IMR-90 (cell line): ENCODE measurements around the gene SAMHD1. TPM values are rescaled to one million over a fixed set of nuclear protein-coding genes. Genes with fewer than 3 reads are reported as not detected.

Experiments used
- ATAC-seq: fragments of 200-7000 bp; cut with Tn5 transposase; 2 replicates; pipeline ENCODE4 v1.9.1; 2020; ENCODE audit warnings: low read depth, mild to moderate bottlenecking, moderate library complexity
- BruUV-seq: library from RNA; stranded (reverse); fragments of 400-500 nt; replicated peaks from 2 replicates; lab custom pipeline; 2021; lab: Mats Ljungman, UMichigan
- CTCF ChIA-PET: fragments of 300-600 bp; formaldehyde crosslinking; extraction: SDS; loops from one replicate; lab custom pipeline; 2021; ENCODE audit warnings: antibody characterized with exemption; lab: Yijun Ruan, JAX
- POLR2A ChIA-PET: fragments of 300-600 bp; sonication (Branson Sonifier 250); formaldehyde crosslinking; loops from one replicate; lab custom pipeline; 2022; ENCODE audit warnings: antibody characterized with exemption; ENCODE audit not compliant: unreplicated experiment; lab: Charles Lee
- DNase-seq: peaks from one replicate; pipeline ENCODE4 v3.0.0; 2013
- H2AFZ ChIP-seq: replicated peaks from 2 replicates; pipeline ENCODE3; 2013; ENCODE audit warnings: low read length, mild to moderate bottlenecking; ENCODE audit not compliant: poor library complexity
- H2AK5ac ChIP-seq: 2 replicates; pipeline ENCODE4 v1.6.1; 2013; ENCODE audit warnings: low read depth, low read length, inconsistent platforms
- H2AK9ac ChIP-seq: replicated peaks from 2 replicates; pipeline ENCODE3; 2013; ENCODE audit warnings: mild to moderate bottlenecking, low read depth, low read length, moderate library complexity; ENCODE audit not compliant: poor library complexity
- H2BK120ac ChIP-seq: 2 replicates; pipeline ENCODE4 v1.6.1; 2013; ENCODE audit warnings: low read depth, low read length, inconsistent platforms
- H2BK15ac ChIP-seq: 3 replicates; pipeline ENCODE4 v1.6.1; 2013; ENCODE audit warnings: low read depth, low read length, inconsistent platforms
- H2BK20ac ChIP-seq: 2 replicates; pipeline ENCODE4 v1.6.1; 2013; ENCODE audit warnings: low read depth, mild to moderate bottlenecking, inconsistent platforms, low read length, moderate library complexity
- H2BK5ac ChIP-seq: 2 replicates; pipeline ENCODE4 v1.6.1; 2013; ENCODE audit warnings: mild to moderate bottlenecking, low read depth, low read length, inconsistent platforms; ENCODE audit not compliant: poor library complexity, severe bottlenecking
- H3K14ac ChIP-seq: replicated peaks from 2 replicates; pipeline ENCODE4 v1.6.1; 2013; ENCODE audit warnings: low read depth, low read length, inconsistent platforms
- H3K18ac ChIP-seq: 2 replicates; pipeline ENCODE4 v1.6.1; 2013; ENCODE audit warnings: low read depth, low read length, control low read depth
- H3K23ac ChIP-seq: 2 replicates; pipeline ENCODE4 v1.6.1; 2013; ENCODE audit warnings: low read depth, low read length, inconsistent platforms
- H3K27ac ChIP-seq: 2 replicates; pipeline ENCODE4 v1.5.1; 2013; ENCODE audit warnings: mild to moderate bottlenecking, control low read depth, low read length; ENCODE audit not compliant: insufficient read depth
- H3K27me3 ChIP-seq: 2 replicates; pipeline ENCODE4 v1.6.1; 2013; ENCODE audit warnings: low read length; ENCODE audit not compliant: control insufficient read depth, insufficient read depth
- H3K36me3 ChIP-seq: 2 replicates; pipeline ENCODE4 v1.6.1; 2013; ENCODE audit warnings: low read length, mixed read lengths; ENCODE audit not compliant: control insufficient read depth, insufficient read depth
- H3K4ac ChIP-seq: 2 replicates; pipeline ENCODE4 v1.6.1; 2013; ENCODE audit warnings: low read depth, low read length, inconsistent platforms
- H3K4me1 ChIP-seq: 2 replicates; pipeline ENCODE4 v1.6.1; 2013; ENCODE audit warnings: low read length, mixed read lengths; ENCODE audit not compliant: control insufficient read depth, insufficient read depth
- H3K4me2 ChIP-seq: 2 replicates; pipeline ENCODE4 v1.6.1; 2013; ENCODE audit warnings: low read depth, mild to moderate bottlenecking, control low read depth, low read length, moderate library complexity
- H3K4me3 ChIP-seq: 2 replicates; pipeline ENCODE4 v1.5.1; 2013; ENCODE audit warnings: low read depth, mild to moderate bottlenecking, control low read depth, low read length, moderate library complexity; ENCODE audit not compliant: insufficient read depth
- H3K56ac ChIP-seq: 2 replicates; pipeline ENCODE4 v1.6.1; 2013; ENCODE audit warnings: low read length, inconsistent platforms; ENCODE audit not compliant: insufficient read depth; ENCODE audit errors: extremely low read depth
- H3K79me1 ChIP-seq, 2 experiments: 2 replicates each; pipeline ENCODE4 v1.6.1; 2013; ENCODE audit warnings: low read length in 2 of 2, inconsistent platforms in 1 of 2, low read depth in 1 of 2
- H3K9ac ChIP-seq: 2 replicates; pipeline ENCODE4 v1.6.1; 2013; ENCODE audit warnings: low read depth, low read length, control low read depth
- H3K9me1 ChIP-seq: 2 replicates; pipeline ENCODE4 v1.6.1; 2013; ENCODE audit warnings: low read length, inconsistent platforms; ENCODE audit not compliant: insufficient read depth
- H3K9me3 ChIP-seq: 2 replicates; pipeline ENCODE4 v1.6.1; 2013; ENCODE audit warnings: low read length; ENCODE audit not compliant: control insufficient read depth, insufficient read depth
- H4K20me1 ChIP-seq: 2 replicates; pipeline ENCODE4 v1.6.1; 2013; ENCODE audit warnings: low read length, inconsistent platforms; ENCODE audit not compliant: insufficient read depth
- H4K5ac ChIP-seq: 2 replicates; pipeline ENCODE4 v1.6.1; 2013; ENCODE audit warnings: mild to moderate bottlenecking, low read depth, low read length, control low read depth
- H4K8ac ChIP-seq, 2 experiments: 2 replicates each; pipeline ENCODE4 v1.6.1; 2013; ENCODE audit warnings: low read depth in 2 of 2, low read length in 2 of 2, control low read depth in 1 of 2, inconsistent platforms in 1 of 2
- H4K91ac ChIP-seq: 2 replicates; pipeline ENCODE4 v1.6.1; 2013; ENCODE audit warnings: low read depth, low read length, inconsistent platforms; ENCODE audit not compliant: insufficient read depth
- BHLHE40 ChIP-seq: fragments of 150-350 bp; IDR thresholded peaks from 2 replicates; pipeline ENCODE4 v1.6.1; 2016; ENCODE audit warnings: mild to moderate bottlenecking, low read depth, low read length
- FOS ChIP-seq: fragments of 150-350 bp; IDR thresholded peaks from 2 replicates; pipeline ENCODE4 v1.6.1; 2016; ENCODE audit warnings: low read depth, low read length
- MAFK ChIP-seq: IDR thresholded peaks from 2 replicates; pipeline ENCODE4 v1.6.1; 2012; ENCODE audit warnings: low read depth, low read length, improper control_type of control experiment
- NFE2L2 ChIP-seq: fragments of 150-350 bp; IDR thresholded peaks from 2 replicates; pipeline ENCODE4 v1.6.1; 2016; ENCODE audit warnings: low read depth, mild to moderate bottlenecking, low read length
- POLR2A ChIP-seq: IDR thresholded peaks from 2 replicates; pipeline ENCODE4 v1.6.1; 2012; ENCODE audit warnings: mild to moderate bottlenecking, low read depth, low read length
- RCOR1 ChIP-seq: IDR thresholded peaks from 2 replicates; pipeline ENCODE4 v1.6.1; 2012; ENCODE audit warnings: mild to moderate bottlenecking, low read length, improper control_type of control experiment; ENCODE audit not compliant: insufficient replicate concordance
- RFX5 ChIP-seq: IDR thresholded peaks from 2 replicates; pipeline ENCODE4 v1.8.0; 2012; ENCODE audit warnings: low read depth, mild to moderate bottlenecking, low read length, moderate library complexity
- SMC3 ChIP-seq: fragments of 150-350 bp; IDR thresholded peaks from 2 replicates; pipeline ENCODE4 v1.6.1; 2016; ENCODE audit warnings: low read depth, mild to moderate bottlenecking, antibody characterized with exemption, low read length, moderate library complexity
- dilution Hi-C: fragments of 300-500 bp; cut with HindIII; formaldehyde crosslinking; loops from one replicate; pipeline ENCODE4 v1.14.3; 2018; ENCODE audit warnings: low sequenced_read_pairs; ENCODE audit not compliant: unreplicated experiment
- in situ Hi-C: fragments of 300-500 bp; cut with MboI; formaldehyde crosslinking; loops from 3 replicates; pipeline ENCODE4 v1.14.3; 2019; ENCODE audit warnings: low sequenced_read_pairs, inconsistent platforms, mixed read lengths
- intact Hi-C: fragments of 100-400 bp; cut with micrococcal nuclease; formaldehyde crosslinking; loops from 2 replicates; pipeline ENCODE4 v1.10.0; 2022
- polyA plus RNA-seq, 3 experiments: library from polyadenylated mRNA; depleted of rRNA; stranded (reverse); fragments of >200 nt; gene quantifications; 2 replicates each; pipeline ENCODE4 v1.2.3, GENCODE V29; 2012; ENCODE audit warnings: low replicate concordance in 1 of 3
- total RNA-seq: library from RNA; depleted of rRNA; stranded (reverse); fragments of >200 nt; gene quantifications from 2 replicates; pipeline ENCODE4 v1.2.3, GENCODE V29; 2012
- TF ChIP-seq, protein P1 (sequence below): conservative IDR thresholded peaks from 2 replicates; pipeline ENCODE4 v1.5.1; 2012; ENCODE audit warnings: mild to moderate bottlenecking, low read depth, low read length, improper control_type of control experiment

Gene SAMHD1
- total and polyA plus RNA-seq, 2 of the 4 experiments (the other 2 are of a cell fraction): 6.3 to 14.9 TPM

DNA sequence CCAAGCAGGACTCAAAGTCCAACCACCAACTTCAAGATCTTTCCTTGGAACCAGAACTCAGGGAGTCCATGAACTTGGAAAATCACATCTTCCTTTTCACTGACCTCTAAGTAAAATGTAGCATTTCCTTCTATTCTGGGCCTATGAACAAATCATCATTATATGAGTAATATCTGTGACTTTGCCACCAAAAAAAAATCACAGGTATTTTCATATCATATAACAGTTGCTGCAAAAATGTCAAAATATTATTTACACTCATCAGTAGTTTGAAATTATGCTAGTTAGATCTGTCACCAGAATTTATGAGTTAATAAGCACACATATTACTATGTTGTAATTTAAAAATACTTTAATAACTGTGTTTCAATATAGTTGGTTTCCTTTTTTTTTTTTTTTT is 102.8 kb downstream of the SAMHD1 start:
- Histone ChIP-seq H3K4me3 (no peak overlapping the region), H3K4me1 (peaks cover 24% of the 10 kb centered on the region), H3K56ac (peak overlapping the region; percentile 93), H2AFZ (peak overlapping the region; percentile 88), H3K27ac (peak overlapping the region; percentile 97), H2AK9ac (peak overlapping the region; percentile 99), H4K5ac (peak overlapping the region; percentile 89), H4K20me1 (peaks cover 13% of the 10 kb centered on the region; the same call in 1 of the 2 replicates), H3K18ac (peak overlapping the region; percentile 91), H3K27me3 (no peaks in the 10 kb centered on the region), H4K91ac (peak overlapping the region; percentile 95), H3K4me2 (peak overlapping the region; percentile 86), H4K8ac (peak overlapping the region in 1 of 2 experiments; percentile 96; a peak in 3 of 4 replicates), H3K9ac (peak overlapping the region; percentile 26; the same call in 1 of the 2 replicates), H2BK120ac (peak overlapping the region; percentile 98), H3K23ac (peak overlapping the region; percentile 100; the same call in 1 of the 2 replicates), H3K79me1 (peaks cover 30 to 77% of the 10 kb centered on the region in 2 experiments), H3K14ac (peak overlapping the region; percentile 98), H3K36me3 (peaks cover 9% of the 10 kb centered on the region; the same call in 1 of the 2 replicates), H2BK15ac (peak overlapping the region; percentile 88; the same call in 1 of the 3 replicates), H2BK5ac (peak overlapping the region; percentile 100), H2BK20ac (peak overlapping the region; percentile 99), H3K4ac (peak overlapping the region; percentile 99), H3K9me3 (peaks cover 3% of the 10 kb centered on the region), H3K9me1 (peaks cover 19% of the 10 kb centered on the region), H2AK5ac (peak overlapping the region; percentile 97)
- TF ChIP-seq MAFK (no peak), FOS (no peak), RCOR1 (no peak), SMC3 (no peak), BHLHE40 (no peak), NFE2L2 (no peak), POLR2A (no peak), RFX5 (no peak)
- TF ChIP-seq, protein P1, sequence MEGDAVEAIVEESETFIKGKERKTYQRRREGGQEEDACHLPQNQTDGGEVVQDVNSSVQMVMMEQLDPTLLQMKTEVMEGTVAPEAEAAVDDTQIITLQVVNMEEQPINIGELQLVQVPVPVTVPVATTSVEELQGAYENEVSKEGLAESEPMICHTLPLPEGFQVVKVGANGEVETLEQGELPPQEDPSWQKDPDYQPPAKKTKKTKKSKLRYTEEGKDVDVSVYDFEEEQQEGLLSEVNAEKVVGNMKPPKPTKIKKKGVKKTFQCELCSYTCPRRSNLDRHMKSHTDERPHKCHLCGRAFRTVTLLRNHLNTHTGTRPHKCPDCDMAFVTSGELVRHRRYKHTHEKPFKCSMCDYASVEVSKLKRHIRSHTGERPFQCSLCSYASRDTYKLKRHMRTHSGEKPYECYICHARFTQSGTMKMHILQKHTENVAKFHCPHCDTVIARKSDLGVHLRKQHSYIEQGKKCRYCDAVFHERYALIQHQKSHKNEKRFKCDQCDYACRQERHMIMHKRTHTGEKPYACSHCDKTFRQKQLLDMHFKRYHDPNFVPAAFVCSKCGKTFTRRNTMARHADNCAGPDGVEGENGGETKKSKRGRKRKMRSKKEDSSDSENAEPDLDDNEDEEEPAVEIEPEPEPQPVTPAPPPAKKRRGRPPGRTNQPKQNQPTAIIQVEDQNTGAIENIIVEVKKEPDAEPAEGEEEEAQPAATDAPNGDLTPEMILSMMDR: no peak
- POLR2A ChIA-PET: interaction anchor here (0.6 kb wide), 2 partner anchors 58 to 199 kb away, joined by 9 read pairs; no protein-coding TSS in a partner anchor
- CTCF ChIA-PET: interaction anchor here (1.1 kb wide), 1 partner anchor 18 kb away, joined by 3 read pairs; no protein-coding TSS in a partner anchor
- intact Hi-C loops: no loop called here
- in situ Hi-C loops: no loop called here
- dilution Hi-C loops: no loop called here
- BruUV-seq: no TSS peak
- peak; percentile 18; the same call in 1 of the 2 replicates for ATAC-seq
- DNase-seq: no peak
